HCEC 1CT (cell line): ENCODE measurements around the gene TMEM87A.
"Not testable (repeated sequence)": the region's sequence is repeated elsewhere in the genome, so short reads cannot be mapped to it uniquely, and the experiment has no call there.

ENCODE experiments used
- DNase-seq: peaks from one replicate; pipeline ENCODE4 v3.0.0-alpha.2; 2017

Gene TMEM87A, protein sequence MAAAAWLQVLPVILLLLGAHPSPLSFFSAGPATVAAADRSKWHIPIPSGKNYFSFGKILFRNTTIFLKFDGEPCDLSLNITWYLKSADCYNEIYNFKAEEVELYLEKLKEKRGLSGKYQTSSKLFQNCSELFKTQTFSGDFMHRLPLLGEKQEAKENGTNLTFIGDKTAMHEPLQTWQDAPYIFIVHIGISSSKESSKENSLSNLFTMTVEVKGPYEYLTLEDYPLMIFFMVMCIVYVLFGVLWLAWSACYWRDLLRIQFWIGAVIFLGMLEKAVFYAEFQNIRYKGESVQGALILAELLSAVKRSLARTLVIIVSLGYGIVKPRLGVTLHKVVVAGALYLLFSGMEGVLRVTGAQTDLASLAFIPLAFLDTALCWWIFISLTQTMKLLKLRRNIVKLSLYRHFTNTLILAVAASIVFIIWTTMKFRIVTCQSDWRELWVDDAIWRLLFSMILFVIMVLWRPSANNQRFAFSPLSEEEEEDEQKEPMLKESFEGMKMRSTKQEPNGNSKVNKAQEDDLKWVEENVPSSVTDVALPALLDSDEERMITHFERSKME

GRCh38 chr15:42272939-42273899 is at the start of gene TMEM87A, which contains the start of gene GANC:
Gene TMEM87A, minus strand, starts transcription at chr15:42273433. Its CDS starts 35 bp downstream, at chr15:42273398.
Gene GANC, plus strand, starts transcription at chr15:42273201. Its CDS starts 1,281 bp downstream, at chr15:42274482.
- DNase-seq = peak; percentile 99

DNA sequence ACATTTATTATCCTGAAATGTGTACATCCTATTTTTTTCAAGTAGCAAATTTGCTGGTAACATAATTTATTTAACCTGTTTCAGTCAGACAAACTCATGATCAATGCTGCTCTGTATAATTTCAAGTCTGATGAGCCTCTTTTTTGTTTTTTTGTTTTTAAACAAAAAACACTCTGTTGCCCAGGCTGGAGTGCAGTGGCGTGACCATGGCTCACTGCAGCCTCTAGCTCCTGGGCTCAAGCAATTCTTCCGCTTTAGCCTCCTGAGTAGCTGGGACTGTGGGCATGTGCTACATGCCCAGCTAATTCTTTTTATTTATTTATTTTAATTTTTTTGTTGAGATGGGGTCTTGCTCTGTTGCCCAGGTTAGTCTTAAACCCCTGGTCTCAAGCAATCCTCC is 46.0 kb upstream of the TMEM87A start:
- DNase-seq = no peak

GRCh38 chr15:42316282-42316805 is 43.1 kb upstream of the TMEM87A start:
- DNase-seq = not testable (repeated sequence)

DNA sequence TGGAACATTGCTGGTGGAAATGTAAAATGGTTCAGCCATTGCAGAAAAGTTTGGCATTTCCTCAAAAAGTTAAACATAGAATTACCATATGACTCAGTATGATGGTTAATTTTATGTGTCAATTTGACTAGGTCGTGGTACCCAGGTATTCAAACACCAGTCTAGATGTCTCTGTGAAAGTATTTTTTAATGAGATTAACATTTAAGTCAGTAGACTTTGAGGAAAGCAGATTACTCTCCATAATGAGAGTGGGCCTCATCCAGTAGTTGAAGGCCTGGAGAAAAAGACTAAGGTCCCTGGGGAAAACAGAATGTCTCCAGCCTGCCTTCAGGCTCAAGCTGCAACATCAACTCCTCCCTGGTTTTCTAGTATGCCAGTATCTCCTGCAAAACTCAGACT is 42.3 kb upstream of the TMEM87A start:
- peak; percentile 1 for DNase-seq

GRCh38 chr15:42314818-42315217 is 41.6 kb upstream of the TMEM87A start:
- DNase-seq = no peak

DNA sequence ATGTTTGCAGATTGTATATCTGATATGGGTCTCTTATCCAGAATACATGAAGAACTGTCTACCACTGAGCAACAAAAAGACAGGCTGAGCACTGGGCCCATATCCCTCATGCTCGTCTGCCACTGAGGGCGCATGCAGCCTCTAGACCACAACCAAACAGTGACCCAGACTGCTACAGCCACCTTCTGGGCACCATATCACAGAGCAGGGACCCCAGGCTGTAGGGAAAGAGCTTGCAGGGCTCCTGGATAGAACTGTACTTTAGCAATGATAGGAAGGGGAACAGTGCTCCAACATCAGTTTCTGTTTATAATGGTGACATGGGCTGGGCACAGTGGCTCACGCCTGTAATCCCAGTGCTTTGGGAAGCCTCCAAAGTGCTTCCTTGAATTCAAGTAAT is 40.2 kb upstream of the TMEM87A start:
- no peak for DNase-seq

DNA sequence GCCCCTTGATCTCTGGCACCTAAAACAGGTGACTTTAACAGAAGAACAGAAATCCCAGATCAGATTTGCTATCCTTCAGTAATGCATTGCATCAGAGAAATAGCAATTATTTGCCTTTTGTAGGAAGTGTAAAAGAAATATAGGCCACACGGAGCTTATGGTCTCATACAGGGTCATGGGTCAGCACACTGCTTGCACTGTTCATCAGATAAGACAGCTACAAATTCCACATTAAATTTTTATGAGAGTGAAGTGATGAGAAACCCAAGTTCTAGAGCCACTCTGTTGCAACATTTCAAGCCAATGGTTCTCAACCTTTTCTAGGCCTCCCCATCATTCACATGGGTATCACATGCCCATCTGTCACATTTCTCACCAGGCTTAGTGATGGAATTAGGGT is 33.4 kb upstream of the TMEM87A start:
- DNase-seq = no peak

DNA sequence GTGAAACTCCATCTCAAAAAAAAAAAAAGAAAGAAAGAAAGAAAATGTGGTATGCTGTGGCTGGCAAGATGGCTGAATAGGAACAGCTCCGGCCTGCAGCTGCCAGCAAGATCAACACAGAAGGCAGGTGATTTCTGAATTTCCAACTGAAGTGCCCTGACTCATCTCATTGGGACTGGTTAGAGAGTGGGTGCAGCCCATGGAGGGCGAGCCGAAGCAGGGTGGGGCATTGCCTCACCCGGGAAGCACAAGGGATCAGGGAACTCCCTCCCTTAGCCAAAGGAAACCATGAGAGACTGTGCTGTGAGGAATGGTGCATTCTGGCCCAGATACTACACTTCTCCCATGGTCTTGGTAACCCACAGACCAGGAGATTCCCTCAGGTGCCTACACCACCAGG is 27.8 kb upstream of the TMEM87A start:
- DNase-seq = not testable (repeated sequence)

- no peak for DNase-seq
Observed at GRCh38 chr15:42289166-42289565, 15.9 kb upstream of the TMEM87A start.

GRCh38 chr15:42287931-42288330 is 14.7 kb upstream of the TMEM87A start:
- DNase-seq = no peak

GRCh38 chr15:42286445-42287029 is 13.3 kb upstream of the TMEM87A start:
- peak; percentile 56 for DNase-seq

DNA sequence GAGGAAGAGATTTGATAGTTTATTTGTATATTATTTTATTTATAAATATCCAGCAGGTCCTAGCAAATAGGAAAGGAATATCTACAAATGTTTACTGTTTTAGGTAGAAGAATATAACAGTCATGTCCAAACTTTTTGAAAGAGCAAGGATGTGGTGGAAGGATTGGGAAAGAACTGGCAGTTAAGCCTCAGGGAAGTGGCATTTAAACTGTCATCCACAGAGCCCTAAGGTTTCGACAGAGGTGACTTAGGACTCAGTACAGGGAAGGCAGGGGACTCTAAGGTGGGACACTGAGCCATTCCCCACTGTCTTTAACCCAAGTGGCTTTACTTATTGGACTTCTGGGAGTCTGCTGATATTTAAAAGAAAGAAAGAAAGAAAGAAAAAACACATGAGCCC is 11.8 kb upstream of the TMEM87A start:
- peak; percentile 29 for DNase-seq

- DNase-seq = no peak
Observed at GRCh38 chr15:42284551-42284950, 11.3 kb upstream of the TMEM87A start.

GRCh38 chr15:42283671-42284070 is 10.4 kb upstream of the TMEM87A start:
- DNase-seq = no peak

- no peak for DNase-seq
Observed at GRCh38 chr15:42282926-42283325, 9.7 kb upstream of the TMEM87A start.

GRCh38 chr15:42282344-42282743 is 9.1 kb upstream of the TMEM87A start:
- no peak for DNase-seq

DNA sequence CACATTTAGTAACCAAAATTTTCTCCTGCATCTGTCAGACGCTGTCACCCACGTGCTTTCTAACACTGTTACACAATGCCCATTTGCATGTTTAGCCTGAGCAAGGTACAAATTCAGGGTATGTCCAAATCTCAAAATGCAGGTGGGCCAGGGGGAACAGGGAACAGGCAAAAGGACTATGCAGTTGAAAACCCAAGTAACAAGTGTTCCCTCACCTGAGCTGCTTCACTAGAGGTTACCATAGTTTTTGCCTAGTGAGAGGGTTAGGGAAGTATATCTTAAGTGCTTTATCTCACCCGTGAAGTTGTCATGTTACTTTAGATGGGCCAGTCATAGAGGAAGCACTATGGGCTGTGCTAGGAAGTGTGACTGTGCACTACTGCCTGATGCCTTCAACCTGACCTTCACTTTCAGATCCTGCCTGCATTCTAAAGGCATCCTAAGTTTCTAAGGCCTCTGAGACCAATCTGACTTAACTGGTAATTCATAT is 6.0 kb upstream of the TMEM87A start:
- DNase-seq = no peak

DNA sequence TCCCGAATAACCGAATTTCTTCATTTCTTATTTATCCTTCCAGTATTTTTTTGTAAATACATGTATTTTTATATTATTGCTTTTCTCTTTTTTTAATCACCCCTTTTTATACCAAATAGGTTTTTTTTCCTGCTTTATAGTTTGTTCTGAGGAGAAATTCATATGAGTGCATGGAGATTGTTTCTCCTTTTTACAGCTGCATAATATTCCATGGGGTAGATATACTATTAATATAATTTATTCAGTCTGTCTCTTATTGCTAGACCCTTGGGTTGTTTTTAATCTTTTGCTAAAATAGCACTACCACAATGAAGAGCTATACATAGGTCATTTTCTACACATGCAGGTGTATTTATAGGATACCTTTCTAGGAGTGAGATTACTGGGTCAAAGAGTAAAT is 3.5 kb upstream of the TMEM87A start:
- DNase-seq = no peak

GRCh38 chr15:42275780-42276391 is 2.7 kb upstream of the TMEM87A start:
- no peak for DNase-seq

- DNase-seq = no peak
Observed at GRCh38 chr15:42274702-42274989, 1.4 kb upstream of the TMEM87A start.

- peak; percentile 58 for DNase-seq
Observed at GRCh38 chr15:42273900-42274701, 868 bp upstream of the TMEM87A start.
